Measurements from ENCODE around the gene MRPS6.

The MRPS6 gene

GRCh38 chr21:34105947-34106541, 32.7 kb downstream of the MRPS6 start:
- no peak for DNase-seq

- DNase-seq = no peak
These were observed 34.2 kb downstream of the MRPS6 start for GRCh38 chr21:34107606-34108005.

GRCh38 chr21:34109075-34109474, 35.7 kb downstream of the MRPS6 start:
- no peak for DNase-seq

- DNase-seq = no peak
These were observed 37.3 kb downstream of the MRPS6 start for GRCh38 chr21:34110594-34111202.

- no peak for DNase-seq
These were observed 39.1 kb downstream of the MRPS6 start for GRCh38 chr21:34112316-34113033.

- DNase-seq = no peak
These were observed 40.5 kb downstream of the MRPS6 start for GRCh38 chr21:34113842-34114241.

GRCh38 chr21:34115160-34115559, 41.8 kb downstream of the MRPS6 start:
- DNase-seq = no peak

- DNase-seq = no peak
These were observed 43.2 kb downstream of the MRPS6 start for GRCh38 chr21:34116569-34116968.

- DNase-seq = no peak
These were observed 47.5 kb downstream of the MRPS6 start for GRCh38 chr21:34120867-34121266.

GRCh38 chr21:34122047-34122446, 48.7 kb downstream of the MRPS6 start:
- no peak for DNase-seq

GRCh38 chr21:34123609-34124008, 50.2 kb downstream of the MRPS6 start:
- DNase-seq = no peak

GRCh38 chr21:34126269-34126668, 52.9 kb downstream of the MRPS6 start:
- no peak for DNase-seq

- DNase-seq = no peak
These were observed 53.3 kb downstream of the MRPS6 start for GRCh38 chr21:34126691-34127090.

GRCh38 chr21:34128124-34128523, 54.7 kb downstream of the MRPS6 start:
- no peak for DNase-seq

- no peak for DNase-seq
These were observed 55.3 kb downstream of the MRPS6 start for GRCh38 chr21:34128674-34129038.

GRCh38 chr21:34129039-34129891, 55.9 kb downstream of the MRPS6 start:
- DNase-seq = peak; percentile 61

- DNase-seq = no peak
These were observed 56.7 kb downstream of the MRPS6 start for GRCh38 chr21:34129901-34130715.

- no peak for DNase-seq
These were observed 57.3 kb downstream of the MRPS6 start for GRCh38 chr21:34130716-34130985.

GRCh38 chr21:34131586-34131985, 58.2 kb downstream of the MRPS6 start:
- DNase-seq = no peak

- no peak for DNase-seq
These were observed 58.8 kb downstream of the MRPS6 start for GRCh38 chr21:34132202-34132601.

GRCh38 chr21:34132926-34133325, 59.5 kb downstream of the MRPS6 start:
- DNase-seq = no peak

GRCh38 chr21:34133392-34133791, 60.0 kb downstream of the MRPS6 start:
- no peak for DNase-seq

- DNase-seq = no peak
These were observed 60.4 kb downstream of the MRPS6 start for GRCh38 chr21:34133802-34134201.
